GM19463 (cell line): ENCODE data around the gene KDM4B.
"Not testable (repeated sequence)": the region's sequence is repeated elsewhere in the genome, so short reads cannot be mapped to it uniquely, and the experiment has no call there.

ENCODE experiments used
- ATAC-seq: cut with Tn5 transposase; IDR thresholded peaks from one replicate; pipeline ENCODE4 v1.9.1; 2021; ENCODE audit warnings: mild to moderate bottlenecking, moderate library complexity; ENCODE audit not compliant: unreplicated experiment

KDM4B gene

GRCh38 chr19:5147074-5147977 lies 178.4 kb downstream of the KDM4B start:
- no peak for ATAC-seq

GRCh38 chr19:5147978-5148793 lies 179.3 kb downstream of the KDM4B start:
- ATAC-seq = no peak

GRCh38 chr19:5148794-5149190 lies 179.9 kb downstream of the KDM4B start:
- ATAC-seq = no peak

GRCh38 chr19:5149508-5149907 lies 180.6 kb downstream of the KDM4B start:
- ATAC-seq = no peak

- ATAC-seq = no peak
These were observed 181.3 kb downstream of the KDM4B start for GRCh38 chr19:5149932-5150901.

- no peak for ATAC-seq
These were observed 182.2 kb downstream of the KDM4B start for GRCh38 chr19:5150902-5151741.

- ATAC-seq = no peak
These were observed 183.3 kb downstream of the KDM4B start for GRCh38 chr19:5152013-5152763.

- no peak for ATAC-seq
These were observed 184.0 kb downstream of the KDM4B start for GRCh38 chr19:5152767-5153532.

- no peak for ATAC-seq
These were observed 184.8 kb downstream of the KDM4B start for GRCh38 chr19:5153601-5154128.

- no peak for ATAC-seq
These were observed 185.4 kb downstream of the KDM4B start for GRCh38 chr19:5154129-5154798.

GRCh38 chr19:5154799-5155426 lies 186.0 kb downstream of the KDM4B start:
- no peak for ATAC-seq

GRCh38 chr19:5155586-5156210 lies 186.8 kb downstream of the KDM4B start:
- ATAC-seq = no peak

- ATAC-seq = no peak
These were observed 187.5 kb downstream of the KDM4B start for GRCh38 chr19:5156231-5156986.

- no peak for ATAC-seq
These were observed 188.3 kb downstream of the KDM4B start for GRCh38 chr19:5157186-5157585.

- not testable (repeated sequence) for ATAC-seq
These were observed 189.7 kb downstream of the KDM4B start for GRCh38 chr19:5158549-5159134.
